HG02973 (cell line): ENCODE results near the gene TNIK.
"Not testable (repeated sequence)": the region's sequence is repeated elsewhere in the genome, so short reads cannot be mapped to it uniquely, and the experiment has no call there.

ENCODE experiments used
- ATAC-seq: cut with Tn5 transposase; IDR thresholded peaks from one replicate; pipeline ENCODE4 v1.9.1; 2021; ENCODE audit warnings: moderate library complexity; ENCODE audit not compliant: unreplicated experiment

TNIK gene

DNA sequence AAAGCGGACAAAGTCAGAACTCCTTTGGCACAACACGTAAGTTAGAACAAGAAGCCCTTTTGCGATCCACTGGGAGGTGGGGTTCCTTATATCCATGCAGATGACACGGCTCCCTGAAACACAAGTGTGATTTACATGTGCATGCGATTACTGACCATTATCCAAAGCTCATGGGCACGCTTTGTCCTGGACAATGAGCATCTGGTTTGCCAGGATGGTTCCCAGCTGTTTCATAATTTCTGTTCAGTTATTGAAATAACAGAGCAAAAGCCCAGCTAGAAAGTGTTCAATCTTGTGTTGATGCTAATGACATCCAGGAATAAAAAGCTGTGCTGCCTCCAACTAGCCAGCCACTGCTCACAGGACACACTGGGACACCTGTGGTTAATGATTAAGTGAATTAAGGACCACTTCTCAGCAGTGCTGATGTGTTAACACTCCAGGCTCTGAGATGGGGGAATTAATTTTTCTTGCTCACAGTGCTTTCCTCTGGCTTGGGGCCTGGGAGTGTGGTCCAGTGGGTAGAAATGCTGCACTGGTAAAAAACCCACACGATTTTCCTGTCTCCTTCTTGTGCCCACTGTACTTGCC lies 310.6 kb downstream of the TNIK start:
- ATAC-seq: no peak

- no peak for ATAC-seq
Measured at GRCh38 chr3:171145798-171146197, 314.4 kb downstream of the TNIK start.

- no peak for ATAC-seq
Measured at GRCh38 chr3:171142985-171143384, 317.2 kb downstream of the TNIK start.

GRCh38 chr3:171140246-171140645 lies 320.0 kb downstream of the TNIK start:
- no peak for ATAC-seq

- ATAC-seq: no peak
Measured at GRCh38 chr3:171138027-171138426, 322.2 kb downstream of the TNIK start.

DNA sequence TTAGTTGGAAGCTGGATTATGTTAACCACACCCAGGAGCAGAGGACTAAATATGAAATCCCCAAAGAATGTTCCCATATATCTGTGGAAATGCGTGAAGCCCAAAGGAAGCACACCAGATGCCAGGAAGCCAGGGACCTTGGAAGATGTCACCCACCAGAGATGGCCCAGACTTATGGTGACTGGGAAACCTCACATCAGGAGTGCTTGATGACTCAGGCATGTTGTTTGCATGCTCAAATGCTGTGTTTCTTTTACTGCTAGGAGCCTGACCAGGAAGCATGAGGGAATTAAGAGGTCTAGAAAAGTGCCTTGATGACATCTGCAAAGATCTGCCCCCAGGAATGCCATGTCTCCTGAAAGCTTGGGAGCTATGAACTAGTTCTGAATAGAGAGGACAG lies 324.7 kb downstream of the TNIK start:
- ATAC-seq: no peak

DNA sequence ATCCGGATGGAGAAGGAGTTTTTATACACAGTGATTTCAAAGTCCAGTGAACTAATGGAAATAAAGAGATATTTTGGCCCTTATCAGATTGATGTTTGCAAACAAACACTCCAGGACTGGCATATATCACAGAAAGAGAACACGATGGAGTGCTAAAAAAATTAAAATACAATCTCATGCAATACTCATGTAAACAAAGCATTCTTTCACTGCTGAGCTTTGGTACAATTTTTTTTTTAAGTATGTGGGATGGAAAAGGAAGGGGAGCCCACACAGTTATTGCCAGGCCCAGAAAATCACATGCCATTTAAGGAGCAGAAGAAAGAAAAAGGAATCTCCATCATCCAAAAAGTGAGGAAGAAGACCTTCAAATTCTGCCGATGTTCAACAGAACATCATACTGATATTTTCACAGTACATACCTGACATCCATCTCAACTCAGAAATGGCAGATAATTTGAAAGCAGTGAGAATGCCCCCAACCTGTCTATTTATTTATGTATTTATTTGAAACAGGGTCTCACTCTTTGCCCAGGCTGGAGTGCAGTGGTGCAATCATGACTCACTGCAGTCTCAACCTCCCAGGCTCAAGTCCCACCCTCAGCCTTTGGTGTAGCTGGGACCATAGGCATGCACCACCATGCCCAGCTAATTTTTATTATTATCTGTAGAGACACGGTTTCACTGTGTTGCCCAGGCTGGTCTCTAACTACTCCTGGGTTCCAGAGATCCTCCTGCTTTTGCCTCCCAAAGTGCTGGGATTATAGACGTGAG lies 326.2 kb downstream of the TNIK start:
- no peak for ATAC-seq

- no peak for ATAC-seq
Measured at GRCh38 chr3:171133337-171133736, 326.9 kb downstream of the TNIK start.

- ATAC-seq: no peak
Measured at GRCh38 chr3:171132873-171133272, 327.3 kb downstream of the TNIK start.

GRCh38 chr3:171129827-171130226 lies 330.4 kb downstream of the TNIK start:
- ATAC-seq: no peak

- no peak for ATAC-seq
Measured at GRCh38 chr3:171127611-171128010, 332.6 kb downstream of the TNIK start.

- no peak for ATAC-seq
Measured at GRCh38 chr3:171126478-171127209, 333.6 kb downstream of the TNIK start.

- no peak for ATAC-seq
Measured at GRCh38 chr3:171125010-171125409, 335.2 kb downstream of the TNIK start.

DNA sequence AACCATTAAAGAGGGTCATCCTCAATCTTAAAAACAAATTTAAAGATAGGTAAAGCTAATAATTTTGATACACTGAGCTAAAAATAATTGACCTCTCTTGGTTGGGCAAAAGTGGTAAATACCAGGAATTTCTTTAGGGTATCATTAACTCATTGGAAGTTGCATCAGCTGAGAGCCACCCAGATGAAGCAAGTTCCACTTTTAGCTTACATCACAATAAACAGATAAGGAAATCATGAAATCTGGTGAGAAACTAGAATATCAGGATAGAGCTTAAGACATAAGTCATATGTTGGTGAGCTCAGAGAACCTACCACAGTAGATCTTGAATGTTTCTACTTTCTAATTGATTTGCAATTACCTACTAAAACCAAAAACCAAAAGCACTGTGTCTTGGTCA lies 336.3 kb downstream of the TNIK start:
- ATAC-seq: no peak

DNA sequence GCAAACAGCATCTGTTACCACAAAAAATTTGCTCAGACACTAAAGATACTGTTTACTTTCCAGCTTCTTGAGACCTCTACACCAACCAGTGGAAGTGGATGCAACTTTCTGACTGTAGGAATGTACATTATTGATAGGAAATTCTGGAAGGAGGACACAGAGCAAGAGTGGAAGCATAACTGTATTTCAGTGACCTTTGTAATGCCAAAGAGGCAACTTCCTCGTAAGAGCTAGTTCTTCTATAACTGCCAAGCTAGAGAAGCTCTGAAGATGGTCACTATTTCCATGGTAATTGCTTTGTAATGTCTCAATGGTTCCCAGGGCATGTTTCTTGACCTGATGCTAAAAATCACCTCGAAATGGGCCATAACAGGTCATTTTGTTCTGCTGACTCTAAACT lies 337.3 kb downstream of the TNIK start:
- ATAC-seq: no peak

DNA sequence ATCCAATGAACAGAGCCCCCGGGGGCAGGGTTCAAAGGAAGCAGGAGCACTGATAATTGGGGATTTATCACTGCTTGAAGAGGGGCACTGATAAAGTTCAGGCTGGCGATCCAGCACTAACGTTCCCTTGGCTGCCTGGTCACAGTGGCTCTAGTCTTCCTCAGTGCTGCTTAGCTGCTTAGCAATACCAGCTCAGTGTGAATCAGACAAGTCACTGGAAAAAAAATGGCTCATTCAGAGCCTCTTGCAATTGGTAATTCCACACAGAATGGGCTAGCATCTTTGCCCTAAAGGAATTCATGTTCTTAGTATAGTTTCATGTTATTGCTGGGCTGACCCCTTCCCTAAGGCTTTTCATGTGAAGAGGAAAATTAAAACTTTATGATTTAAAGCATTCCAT lies 338.0 kb downstream of the TNIK start:
- ATAC-seq: no peak

DNA sequence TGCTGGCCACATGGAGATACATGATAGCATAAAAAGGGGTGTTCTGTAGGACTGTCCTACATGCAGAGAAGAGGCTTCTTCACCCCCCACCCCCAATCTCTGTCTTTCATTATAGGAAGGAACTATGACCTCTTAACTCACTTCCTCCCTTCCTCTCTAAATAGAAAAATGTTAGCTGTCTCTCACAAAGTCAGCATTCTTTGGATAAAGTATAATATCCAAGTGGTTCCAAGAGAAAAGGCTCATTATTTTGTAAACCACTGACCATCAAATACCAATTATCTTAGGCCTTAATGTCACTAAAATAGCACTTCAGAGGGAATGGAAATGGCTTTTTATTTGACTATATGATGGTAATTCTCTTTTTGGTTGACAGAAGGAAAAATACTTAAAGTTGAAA lies 338.4 kb downstream of the TNIK start:
- no peak for ATAC-seq

GRCh38 chr3:171119402-171119801 lies 340.8 kb downstream of the TNIK start:
- not testable (repeated sequence) for ATAC-seq

GRCh38 chr3:171118993-171119392 lies 341.2 kb downstream of the TNIK start:
- ATAC-seq: not testable (repeated sequence)

GRCh38 chr3:171116824-171117395 lies 343.3 kb downstream of the TNIK start:
- ATAC-seq: no peak

GRCh38 chr3:171116365-171116764 lies 343.8 kb downstream of the TNIK start:
- ATAC-seq: no peak

DNA sequence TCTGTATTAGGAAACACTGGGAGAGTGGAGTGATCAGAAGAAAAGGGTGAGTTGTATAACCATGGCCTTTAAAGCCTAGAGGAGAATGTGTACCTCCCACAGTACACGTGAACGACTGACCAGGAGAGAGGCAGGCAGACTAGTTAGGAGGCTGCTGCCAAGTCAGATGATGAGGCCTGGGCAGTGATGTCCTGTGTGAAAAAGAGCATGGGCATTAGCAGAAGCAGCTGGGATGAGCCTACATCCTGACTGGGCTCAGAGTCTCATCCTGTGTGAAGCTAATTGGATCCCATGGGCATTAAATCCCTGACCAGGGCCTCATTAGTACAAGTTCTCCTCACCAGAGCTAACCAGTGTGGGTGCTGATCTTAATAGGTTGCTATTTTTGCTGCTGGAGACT lies 344.5 kb downstream of the TNIK start:
- no peak for ATAC-seq
